ENCODE data around the gene ICAM3.

The ICAM3 gene

DNA sequence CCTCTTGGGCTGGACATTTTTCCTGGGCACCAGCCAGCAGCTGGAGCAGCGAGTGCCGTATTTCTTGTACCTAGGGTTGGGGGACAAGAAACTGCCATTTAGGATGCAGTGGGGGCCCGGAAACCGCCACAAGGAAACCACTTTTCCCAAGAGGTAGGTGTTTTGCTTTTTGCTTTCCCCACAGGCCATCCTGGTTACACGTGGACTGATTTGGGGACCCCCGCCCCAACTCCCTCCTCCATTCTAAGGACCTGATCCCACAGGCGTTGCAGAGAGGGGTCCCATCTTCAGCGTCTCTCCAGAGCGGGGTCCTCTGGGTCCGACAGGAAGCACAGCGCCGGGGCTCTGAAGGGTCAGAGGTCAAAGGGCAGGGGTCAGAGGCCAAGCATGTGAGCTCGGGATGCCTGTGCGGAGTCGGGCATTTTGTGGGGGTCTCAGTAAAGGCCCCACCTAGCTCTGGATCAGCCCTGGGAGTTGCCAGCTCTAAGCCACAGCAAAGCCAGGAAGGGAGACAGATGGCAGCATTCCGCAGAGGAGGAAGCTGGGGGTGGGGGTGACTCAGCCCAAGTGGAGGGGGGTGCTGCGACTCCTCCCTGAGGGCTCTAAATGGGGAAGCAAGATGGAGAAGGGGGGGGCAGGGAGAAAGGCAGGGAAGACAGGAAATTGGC lies 34.2 kb downstream of the ICAM3 start:
- Histone ChIP-seq H3K27me3 (ENCODE audit: insufficient read depth, low read length) (no peaks in the 10 kb centered on the region), H3K4me2 (ENCODE audit: low read length) (no peak overlapping the region), H3K9me2 (ENCODE audit: low read depth, low read length) (no peaks in the 10 kb centered on the region), H4K20me1 (ENCODE audit: insufficient read depth, low read length) (no peaks in the 10 kb centered on the region), H3F3A (ENCODE audit: insufficient read depth, low read length) (no peaks in the 10 kb centered on the region), H3K27ac (ENCODE audit: low read depth, low read length, poor library complexity, severe bottlenecking) (no peak overlapping the region), H3K9me3 (ENCODE audit: low read length) (no peaks in the 10 kb centered on the region), H3K9ac (ENCODE audit: low read length) (no peak overlapping the region), H3K36me3 (ENCODE audit: insufficient read depth, low read length) (peaks cover 18% of the 10 kb centered on the region), H3K4me1 (ENCODE audit: insufficient read depth, low read length, severe bottlenecking) (no peaks in the 10 kb centered on the region), H2AFZ (ENCODE audit: low read length) (no peak overlapping the region), H3K4me3 (ENCODE audit: low read depth, low read length, poor library complexity, severe bottlenecking) (no peak overlapping the region), H3K79me2 (ENCODE audit: insufficient read depth, low read length) (no peaks in the 10 kb centered on the region)
- TF ChIP-seq, protein P1, sequence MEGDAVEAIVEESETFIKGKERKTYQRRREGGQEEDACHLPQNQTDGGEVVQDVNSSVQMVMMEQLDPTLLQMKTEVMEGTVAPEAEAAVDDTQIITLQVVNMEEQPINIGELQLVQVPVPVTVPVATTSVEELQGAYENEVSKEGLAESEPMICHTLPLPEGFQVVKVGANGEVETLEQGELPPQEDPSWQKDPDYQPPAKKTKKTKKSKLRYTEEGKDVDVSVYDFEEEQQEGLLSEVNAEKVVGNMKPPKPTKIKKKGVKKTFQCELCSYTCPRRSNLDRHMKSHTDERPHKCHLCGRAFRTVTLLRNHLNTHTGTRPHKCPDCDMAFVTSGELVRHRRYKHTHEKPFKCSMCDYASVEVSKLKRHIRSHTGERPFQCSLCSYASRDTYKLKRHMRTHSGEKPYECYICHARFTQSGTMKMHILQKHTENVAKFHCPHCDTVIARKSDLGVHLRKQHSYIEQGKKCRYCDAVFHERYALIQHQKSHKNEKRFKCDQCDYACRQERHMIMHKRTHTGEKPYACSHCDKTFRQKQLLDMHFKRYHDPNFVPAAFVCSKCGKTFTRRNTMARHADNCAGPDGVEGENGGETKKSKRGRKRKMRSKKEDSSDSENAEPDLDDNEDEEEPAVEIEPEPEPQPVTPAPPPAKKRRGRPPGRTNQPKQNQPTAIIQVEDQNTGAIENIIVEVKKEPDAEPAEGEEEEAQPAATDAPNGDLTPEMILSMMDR (IDR thresholded peaks at IDR 0.05; ENCODE audit: low read length): no peak
- no peak for TF ChIP-seq EZH2 (IDR thresholded peaks at IDR 0.05; ENCODE audit: borderline replicate concordance, low read length)

DNA sequence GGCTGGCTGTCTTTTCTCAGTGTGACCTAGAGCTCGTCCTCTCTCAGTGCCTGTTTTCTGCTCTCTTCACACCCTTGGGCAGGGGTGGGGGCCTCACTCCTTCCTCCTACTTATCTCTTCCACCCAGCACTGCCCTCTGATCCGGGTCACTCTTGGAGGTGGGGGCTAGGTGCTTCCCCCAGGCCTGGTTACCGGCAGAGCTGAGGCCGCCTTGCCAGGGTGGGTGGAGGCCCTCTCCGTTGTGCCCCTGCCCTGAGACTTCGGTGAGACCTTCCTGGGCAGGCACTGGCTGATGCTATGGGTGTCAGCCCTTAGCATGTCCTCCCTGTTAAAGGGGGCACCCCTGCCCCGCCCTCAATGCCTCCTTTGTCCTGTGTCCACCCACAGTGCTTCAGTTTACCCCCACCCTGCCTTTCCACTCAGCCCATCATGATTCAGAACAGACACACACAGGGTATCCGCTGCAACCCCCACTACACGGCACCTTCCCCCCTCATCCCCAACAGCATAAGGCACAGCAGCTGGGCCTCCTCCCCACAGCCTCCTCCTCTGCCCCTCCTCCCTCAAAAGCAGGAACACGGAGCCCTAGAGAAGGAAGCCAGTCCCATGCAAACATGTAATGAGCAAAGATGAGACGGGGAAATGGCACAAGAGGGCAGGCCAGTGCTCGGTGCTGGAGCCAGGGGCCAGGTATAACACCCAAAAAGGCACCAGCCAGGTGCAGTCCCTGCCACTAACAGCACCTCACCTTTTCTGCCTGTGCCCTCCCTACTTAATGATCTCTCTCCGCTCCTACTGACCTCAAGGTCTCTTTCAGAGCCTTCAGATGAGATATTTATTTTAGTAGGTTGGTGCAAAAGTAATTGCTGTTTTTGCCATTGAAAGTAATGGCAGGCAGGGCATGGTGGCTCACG lies 39.6 kb downstream of the ICAM3 start:
- no peak overlapping the region for H3K9ac ChIP-seq (ENCODE audit: low read length)
- no peak overlapping the region for H2AFZ ChIP-seq (ENCODE audit: low read length)
- H3K9me3 ChIP-seq (ENCODE audit: low read length): no peaks in the 10 kb centered on the region
- H3K36me3 ChIP-seq (ENCODE audit: insufficient read depth, low read length): peaks cover 6% of the 10 kb centered on the region
- TF ChIP-seq EZH2 (IDR thresholded peaks at IDR 0.05; ENCODE audit: borderline replicate concordance, low read length): no peak
- TF ChIP-seq, protein P1 (IDR thresholded peaks at IDR 0.05; ENCODE audit: low read length): no peak
- no peaks in the 10 kb centered on the region for H3K79me2 ChIP-seq (ENCODE audit: insufficient read depth, low read length)
- no peaks in the 10 kb centered on the region for H3K9me2 ChIP-seq (ENCODE audit: low read depth, low read length)
- H3K27ac ChIP-seq (ENCODE audit: low read depth, low read length, poor library complexity, severe bottlenecking): no peak overlapping the region
- H4K20me1 ChIP-seq (ENCODE audit: insufficient read depth, low read length): no peaks in the 10 kb centered on the region
- H3K4me2 ChIP-seq (ENCODE audit: low read length): no peak overlapping the region
- peaks cover 10% of the 10 kb centered on the region for H3K4me1 ChIP-seq (ENCODE audit: insufficient read depth, low read length, severe bottlenecking)
- no peaks in the 10 kb centered on the region for H3F3A ChIP-seq (ENCODE audit: insufficient read depth, low read length)
- H3K27me3 ChIP-seq (ENCODE audit: insufficient read depth, low read length): no peaks in the 10 kb centered on the region; the same call in 1 of the 2 replicates
- no peak overlapping the region for H3K4me3 ChIP-seq (ENCODE audit: low read depth, low read length, poor library complexity, severe bottlenecking)

DNA sequence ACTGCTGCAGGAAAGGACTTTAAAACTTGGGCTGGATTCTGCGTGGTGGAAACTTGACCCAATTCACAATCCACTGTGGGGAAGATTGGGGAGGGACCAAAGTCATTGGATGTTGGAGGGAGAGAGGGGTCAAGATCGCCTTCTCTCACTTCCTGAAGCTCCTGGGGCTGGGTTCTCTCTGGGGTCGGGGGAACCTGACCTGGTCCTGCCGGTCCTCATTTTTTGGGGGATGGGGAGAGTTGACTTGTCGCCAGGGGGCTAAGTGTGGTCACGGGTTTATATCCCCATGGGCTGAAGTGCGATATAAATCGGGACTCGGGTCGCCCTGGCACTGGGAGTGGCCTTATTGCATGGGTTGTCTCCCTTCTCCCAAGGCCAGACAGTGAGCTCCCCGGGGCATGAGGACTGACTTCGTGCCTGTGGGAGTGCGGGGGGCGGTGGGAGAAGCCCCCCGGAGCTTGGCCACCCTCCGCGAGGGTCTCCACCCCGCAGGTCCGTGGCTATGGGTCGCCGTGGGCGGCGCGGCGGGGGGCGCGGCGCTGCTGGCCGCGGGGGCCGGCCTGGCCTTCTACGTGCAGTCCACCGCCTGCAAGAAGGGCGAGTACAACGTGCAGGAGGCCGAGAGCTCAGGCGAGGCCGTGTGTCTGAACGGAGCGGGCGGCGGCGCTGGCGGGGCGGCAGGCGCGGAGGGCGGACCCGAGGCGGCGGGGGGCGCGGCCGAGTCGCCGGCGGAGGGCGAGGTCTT lies 43.4 kb downstream of the ICAM3 start:
- H3K9me3 ChIP-seq (ENCODE audit: low read length): no peaks in the 10 kb centered on the region
- H3K79me2 ChIP-seq (ENCODE audit: insufficient read depth, low read length): no peaks in the 10 kb centered on the region
- peak overlapping the region; percentile 10; the same call in 1 of the 2 replicates for H3K9ac ChIP-seq (ENCODE audit: low read length)
- TF ChIP-seq EZH2 (IDR thresholded peaks at IDR 0.05; ENCODE audit: borderline replicate concordance, low read length): no peak
- TF ChIP-seq, protein P1 (IDR thresholded peaks at IDR 0.05; ENCODE audit: low read length): no peak
- no peaks in the 10 kb centered on the region; the same call in 1 of the 2 replicates for H3K27me3 ChIP-seq (ENCODE audit: insufficient read depth, low read length)
- H4K20me1 ChIP-seq (ENCODE audit: insufficient read depth, low read length): no peaks in the 10 kb centered on the region
- no peaks in the 10 kb centered on the region for H3K9me2 ChIP-seq (ENCODE audit: low read depth, low read length)
- no peaks in the 10 kb centered on the region for H3F3A ChIP-seq (ENCODE audit: insufficient read depth, low read length)
- H3K36me3 ChIP-seq (ENCODE audit: insufficient read depth, low read length): no peaks in the 10 kb centered on the region
- peak overlapping the region; percentile 60 for H3K4me2 ChIP-seq (ENCODE audit: low read length)
- H3K4me1 ChIP-seq (ENCODE audit: insufficient read depth, low read length, severe bottlenecking): peaks cover 23% of the 10 kb centered on the region
- no peak overlapping the region for H3K27ac ChIP-seq (ENCODE audit: low read depth, low read length, poor library complexity, severe bottlenecking)
- H2AFZ ChIP-seq (ENCODE audit: low read length): peak overlapping the region; percentile 28; the same call in 1 of the 2 replicates
- H3K4me3 ChIP-seq (ENCODE audit: low read depth, low read length, poor library complexity, severe bottlenecking): peak overlapping the region; percentile 52
